Osteoblast (primary cell): ENCODE results near the gene TMEM39B. TPM values are rescaled to one million over a fixed set of nuclear protein-coding genes. Genes with fewer than 3 reads are reported as not detected.

Experiments
- DNase-seq: peaks from one replicate; pipeline ENCODE4 v3.0.0; 2011; ENCODE audit warnings: low spot score, mixed read lengths; ENCODE audit not compliant: insufficient read length; ENCODE audit errors: missing footprints
- H2AFZ ChIP-seq: 2 replicates; pipeline ENCODE4 v1.6.0; 2011; ENCODE audit warnings: mild to moderate bottlenecking, low read length
- H3K27ac ChIP-seq: 2 replicates; pipeline ENCODE4 v1.5.1; 2011; ENCODE audit warnings: mild to moderate bottlenecking, low read depth, low read length, moderate library complexity
- H3K27me3 ChIP-seq: 2 replicates; pipeline ENCODE4 v1.6.0; 2012; ENCODE audit warnings: mild to moderate bottlenecking, control low read depth, inconsistent platforms, low read length, moderate library complexity; ENCODE audit not compliant: insufficient read depth
- H3K36me3 ChIP-seq: 2 replicates; pipeline ENCODE4 v1.5.1; 2011; ENCODE audit warnings: mild to moderate bottlenecking, low read length, control low read depth, moderate library complexity; ENCODE audit not compliant: insufficient read depth
- H3K4me1 ChIP-seq: 2 replicates; pipeline ENCODE4 v1.5.1; 2011; ENCODE audit warnings: mild to moderate bottlenecking, low read length, control low read depth, moderate library complexity; ENCODE audit not compliant: insufficient read depth
- H3K4me2 ChIP-seq: 2 replicates; pipeline ENCODE4 v1.6.0; 2011; ENCODE audit warnings: mild to moderate bottlenecking, low read length; ENCODE audit not compliant: insufficient read depth
- H3K4me3 ChIP-seq: fragments of 200-600 bp; sonication (generic); 3 replicates; pipeline ENCODE4 v1.5.1; 2012; ENCODE audit warnings: mild to moderate bottlenecking, low read length, inconsistent platforms; ENCODE audit not compliant: insufficient read depth
- H3K79me2 ChIP-seq: 2 replicates; pipeline ENCODE4 v1.6.0; 2012; ENCODE audit warnings: mild to moderate bottlenecking, low read length, control low read depth, inconsistent platforms; ENCODE audit not compliant: insufficient read depth
- H3K9me3 ChIP-seq: 2 replicates; pipeline ENCODE4 v1.5.1; 2011; ENCODE audit warnings: low read depth, low read length, control low read depth
- H4K20me1 ChIP-seq: 2 replicates; pipeline ENCODE4 v1.6.0; 2012; ENCODE audit warnings: mild to moderate bottlenecking, low read length, control low read depth; ENCODE audit not compliant: insufficient read depth
- CTCF ChIP-seq: IDR thresholded peaks from 2 replicates; pipeline ENCODE4 v1.5.1; 2011; ENCODE audit warnings: mild to moderate bottlenecking, low read depth, low read length, moderate library complexity; ENCODE audit errors: extremely low read depth
- total RNA-seq: library from RNA; depleted of rRNA; stranded (reverse); fragments of >200 nt; gene quantifications from 2 replicates; pipeline ENCODE4 v1.2.3, GENCODE V29; 2012

Gene TMEM39B
- total RNA-seq, 1 donor, result 4.7 TPM

DNA sequence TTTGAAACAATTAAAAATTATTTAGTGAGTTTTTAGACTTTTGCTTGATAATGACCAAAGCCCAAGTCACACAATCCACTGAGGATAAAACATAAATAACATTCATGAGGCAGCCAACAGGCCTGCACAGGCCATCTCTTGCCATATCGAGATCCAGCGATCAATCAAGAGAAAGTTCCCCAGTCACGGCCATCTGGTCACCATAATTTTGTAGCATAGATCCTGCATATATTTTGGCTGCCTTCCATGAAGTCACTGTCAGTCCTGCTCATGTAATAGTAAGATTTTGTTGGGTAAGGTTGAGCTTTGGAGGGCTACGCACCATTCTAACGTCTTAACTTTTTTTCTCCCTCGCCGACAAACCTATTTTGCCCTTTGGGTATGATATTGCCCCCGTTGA is 52.6 kb downstream of the TMEM39B start:
- H3K4me3 ChIP-seq, result no peak overlapping the region
- H4K20me1 ChIP-seq, result peaks cover 41% of the 10 kb centered on the region
- H3K9me3 ChIP-seq, result no peaks in the 10 kb centered on the region
- H3K4me2 ChIP-seq, result no peak overlapping the region
- no peak for TF ChIP-seq CTCF
- peaks cover 96% of the 10 kb centered on the region for H3K79me2 ChIP-seq
- no peak overlapping the region for H2AFZ ChIP-seq
- peaks cover 5% of the 10 kb centered on the region for H3K36me3 ChIP-seq
- no peak overlapping the region for H3K27ac ChIP-seq
- no peak for DNase-seq
- H3K4me1 ChIP-seq, result peaks cover 8% of the 10 kb centered on the region
- H3K27me3 ChIP-seq, result no peaks in the 10 kb centered on the region

DNA sequence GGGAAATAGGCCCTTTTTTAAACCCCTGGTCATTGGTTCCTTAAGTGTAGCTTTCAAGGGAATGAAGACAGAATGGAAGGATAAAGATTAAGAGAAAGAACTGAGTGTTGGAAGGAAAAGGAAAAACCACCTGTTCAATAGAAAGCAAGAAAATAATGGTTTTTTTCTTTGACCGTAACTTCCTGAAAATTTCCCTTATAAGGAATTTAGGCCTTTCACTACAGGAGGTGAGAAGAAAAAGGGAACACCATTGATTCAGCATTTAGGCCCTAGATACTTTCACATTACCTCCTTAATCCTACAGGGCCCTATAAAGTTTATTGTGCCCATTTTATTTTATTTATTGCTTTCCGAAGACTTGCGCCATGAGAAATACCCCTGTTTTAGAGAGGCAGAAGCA is 54.0 kb downstream of the TMEM39B start:
- no peak for TF ChIP-seq CTCF
- H4K20me1 ChIP-seq, result peaks cover 33% of the 10 kb centered on the region
- no peak overlapping the region for H3K4me2 ChIP-seq
- no peaks in the 10 kb centered on the region for H3K27me3 ChIP-seq
- peaks cover 5% of the 10 kb centered on the region for H3K36me3 ChIP-seq
- H3K79me2 ChIP-seq, result peaks cover 92% of the 10 kb centered on the region
- H3K4me1 ChIP-seq, result no peaks in the 10 kb centered on the region
- H3K4me3 ChIP-seq, result no peak overlapping the region
- DNase-seq, result peak; percentile 21
- H3K9me3 ChIP-seq, result no peaks in the 10 kb centered on the region
- no peak overlapping the region for H3K27ac ChIP-seq
- H2AFZ ChIP-seq, result no peak overlapping the region

DNA sequence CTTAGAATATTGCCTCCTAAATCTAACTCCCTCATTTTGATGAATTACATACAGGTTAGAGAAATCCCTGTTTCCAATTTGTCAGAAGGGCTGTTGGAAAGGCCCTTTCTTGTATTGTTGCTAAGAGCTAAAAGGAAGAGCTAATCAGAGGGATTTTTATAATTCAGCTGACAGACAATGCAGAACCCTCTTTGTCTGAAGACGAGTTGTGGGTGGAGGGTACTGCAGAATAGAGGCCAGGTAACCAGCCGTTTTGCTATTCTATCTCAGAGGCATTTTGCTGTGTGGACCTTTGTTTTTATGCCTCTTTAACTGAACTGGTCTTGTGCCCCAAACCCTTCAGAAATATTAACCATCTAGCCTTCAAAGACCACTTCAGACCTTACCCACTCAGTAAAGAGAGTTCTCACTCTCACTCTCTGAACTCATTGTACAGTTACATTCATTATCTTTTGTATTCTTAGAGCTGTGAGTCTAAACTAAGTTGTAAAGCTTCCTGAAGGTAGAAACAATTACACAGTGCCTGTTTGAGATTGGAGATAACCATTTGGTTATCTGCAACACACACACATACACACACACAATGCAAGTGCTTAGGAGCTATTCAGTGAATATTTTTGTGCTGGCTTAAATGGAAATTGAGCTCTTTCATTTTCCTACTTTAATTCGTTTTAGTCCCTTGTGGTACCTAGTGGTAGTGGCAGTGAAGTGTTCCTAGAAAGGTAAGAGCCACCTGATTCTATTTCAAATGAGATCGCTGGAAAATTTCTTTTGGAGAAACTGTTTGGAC is 54.9 kb downstream of the TMEM39B start:
- Histone ChIP-seq H3K4me3 (no peak overlapping the region), H3K27me3 (no peaks in the 10 kb centered on the region), H3K79me2 (peaks cover 91% of the 10 kb centered on the region), H3K4me1 (no peaks in the 10 kb centered on the region), H4K20me1 (peaks cover 33% of the 10 kb centered on the region), H3K36me3 (peaks cover 5% of the 10 kb centered on the region), H2AFZ (no peak overlapping the region), H3K4me2 (no peak overlapping the region), H3K27ac (no peak overlapping the region), H3K9me3 (no peaks in the 10 kb centered on the region)
- TF ChIP-seq CTCF, result no peak
- no peak for DNase-seq

GRCh38 chr1:32128479-32128878 is 55.7 kb downstream of the TMEM39B start:
- Histone ChIP-seq H4K20me1 (peaks cover 27% of the 10 kb centered on the region), H3K4me1 (peaks cover 6% of the 10 kb centered on the region), H3K9me3 (no peaks in the 10 kb centered on the region), H3K4me2 (no peak overlapping the region), H3K27me3 (no peaks in the 10 kb centered on the region), H3K36me3 (peaks cover 5% of the 10 kb centered on the region), H3K79me2 (peaks cover 89% of the 10 kb centered on the region), H2AFZ (no peak overlapping the region), H3K4me3 (no peak overlapping the region), H3K27ac (no peak overlapping the region)
- TF ChIP-seq CTCF, result no peak
- DNase-seq, result no peak
